Right atrium auricular region (tissue), 2 donors: ENCODE data around the gene PRKCZ. TPM values are rescaled to one million over a fixed set of nuclear protein-coding genes. Genes with fewer than 3 reads are reported as not detected.

Experiments used
- DNase-seq: peaks from one replicate; pipeline ENCODE4 v3.0.0-alpha.2; 2019; ENCODE audit warnings: low spot score
- H3K27ac ChIP-seq, 2 donors: fragments of 200-600 bp; sonication (generic); 1 replicate in 1 of 2; 2 replicates in 1 of 2; pipeline ENCODE4 v1.5.1; 2016 to 2019
- H3K27me3 ChIP-seq, 2 donors: fragments of 200-600 bp; sonication (generic); one replicate each; pipeline versions ENCODE4 v1.5.1 to v1.6.0; 2017 to 2019
- H3K36me3 ChIP-seq: fragments of 200-600 bp; sonication (generic); one replicate; pipeline ENCODE4 v1.5.1; 2016
- H3K4me1 ChIP-seq, 2 donors: fragments of 200-600 bp; sonication (generic); one replicate each; pipeline versions ENCODE4 v1.5.1 to v1.6.0; 2017 to 2019
- H3K4me3 ChIP-seq, 2 donors: fragments of 200-600 bp; sonication (generic); 1 replicate in 1 of 2; 2 replicates in 1 of 2; pipeline ENCODE4 v1.5.1; 2017 to 2019; ENCODE audit warnings: mild to moderate bottlenecking in 1 of 2, moderate library complexity in 1 of 2
- H3K9me3 ChIP-seq, 2 donors: fragments of 200-600 bp; sonication (generic); one replicate each; pipeline ENCODE4 v1.5.1; 2019
- total RNA-seq, 2 donors: library from RNA; depleted of rRNA; stranded (reverse); fragments of >200 nt; gene quantifications; one replicate each; pipeline ENCODE4 v1.1.0, GENCODE V29; 2016
- TF ChIP-seq, protein P1 (sequence below), 2 donors: fragments of 200-600 bp; sonication (generic); IDR thresholded peaks; one replicate each; pipeline ENCODE4 v1.5.1; 2019; ENCODE audit warnings: antibody characterized with exemption in 2 of 2

PRKCZ gene
- total RNA-seq, 2 donors from 2014 or later, result 15.3 to 16.4 TPM

DNA sequence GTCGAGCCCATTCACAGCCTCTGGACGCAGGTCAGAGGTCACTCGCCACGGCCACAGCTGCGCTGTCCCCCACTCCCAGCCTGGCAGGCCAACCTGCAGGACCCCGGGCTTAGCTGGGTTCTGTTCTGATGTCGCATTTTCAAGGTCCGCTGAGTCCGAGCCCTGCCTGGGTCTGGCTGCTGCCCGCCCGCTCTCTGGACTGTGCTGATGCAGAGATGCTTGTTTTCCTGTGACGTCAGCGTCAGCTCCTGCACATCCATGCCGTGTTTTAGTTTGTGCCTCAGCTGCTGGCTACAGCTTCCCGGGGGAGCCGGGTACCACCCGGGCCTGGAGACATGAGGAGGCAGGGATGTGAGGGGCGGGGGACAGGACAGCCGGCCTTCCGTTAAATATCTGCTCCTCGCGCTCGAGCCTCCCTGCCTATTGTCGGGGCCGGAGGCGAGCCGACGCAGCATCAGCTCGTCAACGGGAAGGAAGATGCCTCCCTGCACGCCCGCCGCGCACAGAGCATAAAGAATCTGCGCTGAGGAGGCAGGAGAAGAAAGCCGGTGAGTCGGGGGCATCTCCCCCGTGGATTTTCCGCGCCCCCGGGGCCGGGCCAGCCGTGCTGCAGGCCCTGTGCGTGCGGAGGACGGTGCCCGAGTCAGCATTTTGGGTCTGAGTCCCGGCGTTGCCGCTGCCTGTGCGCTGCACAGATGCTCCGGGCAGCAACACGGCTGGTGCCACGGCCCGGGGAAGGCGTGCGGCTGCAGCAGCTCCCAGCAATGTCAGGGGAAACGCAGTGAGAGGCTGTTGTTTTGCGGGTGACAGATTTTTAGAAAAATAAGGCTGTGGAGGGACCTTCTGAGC lies 23.4 kb downstream of the PRKCZ start:
- H3K4me3 ChIP-seq, result peak overlapping the region in 1 of 2 donors; percentile 18
- no peaks in the 10 kb centered on the region for H3K36me3 ChIP-seq
- no peaks in the 10 kb centered on the region for H3K27me3 ChIP-seq
- TF ChIP-seq, protein P1, sequence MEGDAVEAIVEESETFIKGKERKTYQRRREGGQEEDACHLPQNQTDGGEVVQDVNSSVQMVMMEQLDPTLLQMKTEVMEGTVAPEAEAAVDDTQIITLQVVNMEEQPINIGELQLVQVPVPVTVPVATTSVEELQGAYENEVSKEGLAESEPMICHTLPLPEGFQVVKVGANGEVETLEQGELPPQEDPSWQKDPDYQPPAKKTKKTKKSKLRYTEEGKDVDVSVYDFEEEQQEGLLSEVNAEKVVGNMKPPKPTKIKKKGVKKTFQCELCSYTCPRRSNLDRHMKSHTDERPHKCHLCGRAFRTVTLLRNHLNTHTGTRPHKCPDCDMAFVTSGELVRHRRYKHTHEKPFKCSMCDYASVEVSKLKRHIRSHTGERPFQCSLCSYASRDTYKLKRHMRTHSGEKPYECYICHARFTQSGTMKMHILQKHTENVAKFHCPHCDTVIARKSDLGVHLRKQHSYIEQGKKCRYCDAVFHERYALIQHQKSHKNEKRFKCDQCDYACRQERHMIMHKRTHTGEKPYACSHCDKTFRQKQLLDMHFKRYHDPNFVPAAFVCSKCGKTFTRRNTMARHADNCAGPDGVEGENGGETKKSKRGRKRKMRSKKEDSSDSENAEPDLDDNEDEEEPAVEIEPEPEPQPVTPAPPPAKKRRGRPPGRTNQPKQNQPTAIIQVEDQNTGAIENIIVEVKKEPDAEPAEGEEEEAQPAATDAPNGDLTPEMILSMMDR (IDR thresholded peaks at IDR 0.05), result no peak
- no peaks in the 10 kb centered on the region for H3K4me1 ChIP-seq
- no peak for DNase-seq
- peaks cover 0 to 12% of the 10 kb centered on the region in 2 donors for H3K9me3 ChIP-seq
- H3K27ac ChIP-seq, result no peak overlapping the region

DNA sequence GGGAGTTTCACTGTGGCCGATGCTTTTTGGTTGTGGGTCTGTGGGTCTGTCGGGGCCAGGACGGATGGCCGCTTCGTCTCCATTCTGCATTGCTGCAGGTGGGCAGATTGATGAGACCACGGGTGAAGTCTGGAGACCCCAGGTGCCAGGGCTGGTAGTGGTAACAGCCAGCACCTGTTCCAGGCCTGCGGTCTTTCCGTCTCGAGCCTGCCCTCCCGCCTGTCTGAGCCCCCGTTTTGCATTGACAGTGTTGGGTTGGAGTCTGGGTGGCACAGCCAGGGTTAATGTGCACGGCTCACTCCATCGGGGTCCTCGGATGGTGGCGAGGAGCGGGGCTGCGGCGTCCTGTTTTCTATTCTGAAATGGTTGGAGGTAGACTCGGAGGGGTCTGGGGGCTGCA lies 24.2 kb downstream of the PRKCZ start:
- H3K27ac ChIP-seq, result no peak overlapping the region
- TF ChIP-seq, protein P1 (IDR thresholded peaks at IDR 0.05), result no peak
- H3K27me3 ChIP-seq, result no peaks in the 10 kb centered on the region
- no peak overlapping the region for H3K4me3 ChIP-seq
- no peak for DNase-seq
- H3K36me3 ChIP-seq, result no peaks in the 10 kb centered on the region
- peaks cover 0 to 17% of the 10 kb centered on the region in 2 donors for H3K9me3 ChIP-seq
- H3K4me1 ChIP-seq, result no peaks in the 10 kb centered on the region

DNA sequence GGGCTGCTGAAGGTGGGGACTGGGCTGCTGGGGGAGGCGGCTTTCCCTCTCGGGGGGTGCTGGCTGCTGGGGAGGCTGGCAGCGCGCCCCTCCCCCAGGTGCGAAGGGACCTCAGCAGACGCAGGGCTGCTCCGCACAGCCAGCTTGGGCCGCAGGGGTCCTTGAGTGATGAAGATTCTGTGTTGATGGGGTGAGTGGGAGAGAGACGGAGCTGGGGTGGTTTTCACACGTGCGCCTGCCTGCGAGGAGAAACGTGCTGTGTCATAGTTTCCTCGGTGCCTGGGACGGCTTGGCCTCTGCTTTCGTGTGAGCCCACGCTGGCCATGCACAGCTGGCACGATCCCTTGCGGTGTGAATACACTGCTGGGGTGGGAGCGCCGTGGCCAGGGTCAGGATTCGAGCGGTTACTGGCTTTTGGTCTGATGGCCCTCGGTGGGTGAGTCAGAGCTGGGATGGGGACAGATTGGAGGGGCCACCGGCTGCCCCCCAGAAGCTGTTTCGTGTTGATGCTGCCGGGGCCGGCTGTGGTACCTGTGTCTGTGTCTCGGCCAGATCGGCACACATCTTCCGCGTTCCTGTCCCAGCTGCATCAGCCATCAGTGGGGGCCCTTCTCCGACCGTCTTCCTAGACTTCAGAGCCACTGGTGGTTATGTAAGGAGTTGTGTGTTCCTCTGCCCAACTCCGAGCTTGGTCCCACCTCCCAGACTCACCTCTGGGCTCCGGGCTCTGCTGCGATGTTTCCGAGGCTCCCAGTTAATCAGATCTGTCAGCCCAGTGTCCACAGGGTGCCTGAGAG lies 24.9 kb downstream of the PRKCZ start:
- TF ChIP-seq, protein P1 (IDR thresholded peaks at IDR 0.05), result no peak
- Histone ChIP-seq H3K4me3 (no peak overlapping the region), H3K36me3 (no peaks in the 10 kb centered on the region), H3K27me3 (no peaks in the 10 kb centered on the region), H3K4me1 (no peaks in the 10 kb centered on the region), H3K27ac (no peak overlapping the region), H3K9me3 (peaks cover 0 to 17% of the 10 kb centered on the region in 2 donors)
- DNase-seq, result no peak

DNA sequence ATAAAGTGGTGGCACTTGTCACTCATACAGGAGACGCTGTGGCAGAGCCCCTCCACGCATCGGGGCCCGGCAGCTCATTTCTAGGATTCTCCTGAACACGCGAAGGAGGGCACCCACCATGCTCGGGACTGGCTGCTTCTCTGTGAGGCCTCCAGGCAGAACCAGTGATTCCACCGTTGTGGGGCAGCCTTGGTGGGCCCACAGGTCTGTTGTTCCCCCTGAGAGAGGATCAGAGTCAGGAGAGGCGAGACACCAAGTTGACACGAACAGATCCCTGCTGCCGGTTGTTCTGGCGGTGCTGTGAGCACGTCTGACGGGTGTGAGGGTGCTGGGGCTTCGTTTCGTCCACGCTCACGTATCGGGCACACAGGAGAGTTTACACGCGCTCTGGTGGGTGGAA lies 26.6 kb downstream of the PRKCZ start:
- Histone ChIP-seq H3K4me1 (no peaks in the 10 kb centered on the region), H3K27me3 (no peaks in the 10 kb centered on the region), H3K4me3 (no peak overlapping the region), H3K36me3 (no peaks in the 10 kb centered on the region), H3K9me3 (peaks cover 0 to 17% of the 10 kb centered on the region in 2 donors), H3K27ac (no peak overlapping the region)
- DNase-seq, result no peak
- TF ChIP-seq, protein P1 (IDR thresholded peaks at IDR 0.05), result no peak

DNA sequence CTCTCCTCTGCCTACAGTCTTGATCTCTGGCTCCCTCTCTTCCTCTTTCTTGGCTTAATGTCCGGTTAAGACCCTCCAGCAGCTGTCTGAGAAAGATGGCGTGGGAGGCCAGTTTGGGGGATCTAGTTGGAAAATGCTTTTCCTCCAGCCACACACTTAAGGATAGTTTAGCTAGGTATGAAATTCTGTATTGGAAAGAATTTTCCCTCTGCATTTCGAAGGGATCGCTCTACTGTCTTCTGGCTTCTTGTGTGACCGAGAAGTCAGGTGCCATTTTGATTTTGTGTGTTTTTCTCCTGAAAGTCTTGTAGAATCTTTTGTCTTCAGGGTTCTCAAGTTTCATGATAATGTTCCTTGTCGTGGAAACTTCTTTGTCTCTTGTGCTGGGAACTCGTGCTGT lies 28.0 kb downstream of the PRKCZ start:
- Histone ChIP-seq H3K4me3 (no peak overlapping the region), H3K4me1 (no peaks in the 10 kb centered on the region), H3K36me3 (no peaks in the 10 kb centered on the region), H3K27me3 (no peaks in the 10 kb centered on the region), H3K9me3 (peaks cover 0 to 17% of the 10 kb centered on the region in 2 donors), H3K27ac (no peak overlapping the region)
- TF ChIP-seq, protein P1 (IDR thresholded peaks at IDR 0.05), result no peak
- no peak for DNase-seq
